ENCODE measurements around the gene SLC15A3. TPM values are rescaled to one million over a fixed set of nuclear protein-coding genes. Genes with fewer than 3 reads are reported as not detected.

The SLC15A3 gene
- total RNA-seq: 21.7 and 35.7 TPM in 2 replicates

GRCh38 chr11:60951904-60952741, at the start of gene SLC15A3:
Gene SLC15A3 (minus strand): TSS chr11:60952176. CDS start chr11:60951551, 625 bp downstream.

DNA sequence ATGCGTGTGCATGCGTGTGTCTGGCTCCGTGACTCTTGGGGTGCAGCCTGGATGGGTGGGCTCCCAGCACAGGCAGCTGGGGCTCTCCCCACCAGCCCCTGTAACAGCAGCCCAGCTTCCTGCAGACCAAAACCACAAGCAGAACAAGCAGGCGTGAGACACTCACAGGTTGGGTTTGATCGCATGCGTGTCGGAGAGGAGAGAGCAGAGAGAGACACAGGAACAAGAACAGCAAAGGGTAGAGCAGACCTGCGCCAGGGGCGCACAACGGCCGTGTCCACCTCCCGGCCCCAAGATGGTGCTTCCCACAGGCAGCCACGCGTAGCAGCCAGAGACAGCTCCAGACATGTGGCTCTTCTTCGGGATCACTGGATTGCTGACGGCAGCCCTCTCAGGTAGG, 19.5 kb upstream of the SLC15A3 start, which contains the start of gene CD6:
Gene CD6 (plus strand): TSS at position 161 of the 400 bp plus-strand sequence. CDS start 186 bp downstream, at position 347.

DNA sequence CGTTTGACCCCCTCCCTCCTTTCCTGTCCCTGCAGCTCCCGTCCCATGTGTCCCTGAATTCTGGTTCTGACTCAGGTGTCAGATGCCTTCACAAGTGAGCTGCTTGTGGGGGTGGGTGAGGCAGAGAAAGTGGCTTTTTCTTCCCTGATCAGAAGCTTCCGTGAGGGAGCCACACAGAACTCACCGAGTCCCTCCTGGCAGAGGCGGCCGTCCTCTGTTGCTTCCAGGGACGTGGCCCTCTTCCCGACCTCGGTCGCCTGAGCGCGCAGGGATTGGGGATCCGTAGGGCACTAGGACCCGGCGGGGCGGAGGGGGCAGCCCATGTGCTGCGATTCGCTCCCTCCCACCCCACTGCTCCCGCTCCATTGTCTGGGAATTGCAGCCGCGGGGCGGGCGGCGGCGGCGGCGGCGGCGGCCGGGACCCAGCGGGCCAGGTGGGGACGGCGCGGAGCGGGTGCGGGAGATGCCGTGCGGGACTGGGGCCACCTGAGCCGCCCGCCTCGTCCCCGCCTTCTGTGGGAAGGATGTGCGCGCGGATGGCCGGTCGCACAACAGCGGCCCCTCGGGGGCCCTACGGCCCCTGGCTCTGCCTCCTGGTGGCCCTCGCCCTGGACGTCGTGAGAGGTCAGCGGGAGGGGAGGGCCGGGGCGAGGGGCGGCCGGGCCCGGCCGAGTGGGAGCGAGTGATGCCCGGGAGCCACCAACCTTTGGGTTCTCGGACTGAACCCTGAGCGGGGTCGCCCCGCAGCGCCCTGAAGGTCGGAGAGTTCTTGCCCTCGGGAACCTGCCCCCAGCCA, 27.7 kb downstream of the SLC15A3 start, which contains the start of gene TMEM132A:
Gene TMEM132A (plus strand): TSS at position 351 of the 796 bp plus-strand sequence. CDS start 174 bp downstream, at position 525.

DNA sequence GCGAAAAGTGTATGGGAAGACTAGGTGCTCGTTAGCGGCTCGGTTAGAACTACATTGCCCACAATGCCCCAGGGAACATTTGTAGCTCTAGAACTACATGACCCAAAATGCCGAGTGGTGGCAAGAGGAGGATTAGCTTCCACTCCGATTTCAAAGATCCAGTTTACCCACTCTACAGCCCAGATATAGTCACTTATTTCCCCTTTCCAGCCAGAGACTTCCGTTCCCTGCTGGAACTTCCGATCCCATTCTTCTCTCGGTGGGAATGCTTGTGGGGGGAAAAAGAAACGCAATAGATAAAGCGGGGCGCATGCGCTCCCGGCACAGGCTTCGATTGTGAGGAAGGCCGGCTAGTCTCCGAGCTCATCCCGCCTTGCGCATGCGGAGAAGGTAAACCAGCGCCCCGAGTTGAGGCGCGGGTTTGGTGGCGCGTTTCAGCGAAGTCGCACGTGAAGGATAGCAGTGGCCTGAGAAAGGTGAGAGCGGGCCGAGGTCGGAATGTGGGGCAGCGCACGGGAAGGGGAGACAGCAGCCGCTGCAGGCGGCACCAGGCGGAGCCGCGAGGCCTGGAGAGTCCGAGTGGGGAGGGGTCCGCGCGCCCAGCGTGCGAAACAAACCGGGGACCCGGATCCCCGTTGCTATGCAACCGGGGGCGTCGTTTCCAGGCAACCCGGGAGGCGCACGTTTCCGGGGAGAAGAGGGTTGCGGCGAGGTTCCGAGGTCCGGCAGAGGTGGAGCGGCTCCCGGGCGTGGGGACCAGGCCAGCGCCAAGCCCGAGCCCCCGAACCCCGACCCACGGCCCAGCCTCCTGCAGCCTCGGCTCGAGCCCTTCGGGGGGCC, 38.0 kb downstream of the SLC15A3 start, which contains the start of gene TMEM109:
Gene TMEM109 (plus strand): TSS at position 366 of the 840 bp plus-strand sequence. CDS start 5,536 bp downstream, outside the sequence.

DNA sequence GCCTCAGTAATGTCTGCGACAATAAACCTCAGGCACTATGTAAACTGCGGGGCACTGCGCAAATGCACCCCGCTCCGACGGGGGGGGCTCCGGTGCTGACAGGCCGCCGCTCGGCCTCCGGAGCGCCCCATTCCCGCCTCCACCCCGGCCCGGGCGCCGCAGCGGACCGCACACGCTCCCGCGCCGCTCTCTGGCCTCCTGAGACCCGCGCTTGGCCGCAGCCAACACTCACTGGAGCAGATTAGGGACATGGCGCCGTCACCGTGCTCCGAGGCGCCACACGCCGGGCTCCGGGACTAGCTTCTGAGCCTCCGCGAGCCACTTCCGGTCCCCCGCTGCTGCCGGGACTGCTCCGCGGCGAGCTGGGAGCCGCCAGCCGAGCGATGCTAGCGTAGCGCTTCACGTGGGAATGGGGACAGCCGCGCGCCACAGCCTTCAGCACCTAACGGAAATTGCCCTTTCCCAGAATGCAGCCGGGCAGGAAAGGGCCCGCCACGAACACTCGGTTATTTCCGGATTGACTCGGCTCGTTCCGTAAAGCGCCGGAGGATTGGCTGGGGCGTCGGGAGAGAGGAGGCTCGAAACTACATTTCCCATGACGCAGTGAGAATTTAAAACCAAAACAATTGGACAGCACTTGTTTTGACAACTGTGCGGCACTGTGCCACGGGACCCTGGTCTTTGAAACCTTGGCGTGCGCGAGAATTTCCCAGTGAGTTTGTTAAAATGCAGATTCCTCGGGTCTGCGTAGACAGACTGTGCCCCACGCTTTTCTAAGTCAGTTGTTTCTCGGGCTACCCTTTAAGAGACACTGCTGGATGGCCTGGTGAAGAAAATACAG, 45.6 kb downstream of the SLC15A3 start, which contains the start of gene PRPF19:
Gene PRPF19 (minus strand): TSS at position 454 of the 841 bp plus-strand sequence. CDS start 203 bp downstream, at position 251.

Other genes with a start within 250 kb of the SLC15A3 start
- gene MS4A18, start 227.5 kb downstream of the SLC15A3 start, total RNA-seq: not detected in 2 replicates
- gene MS4A15, start 195.3 kb downstream of the SLC15A3 start, total RNA-seq: not detected in 2 replicates
- not detected in 2 replicates for gene MS4A10, start 166.8 kb downstream of the SLC15A3 start, total RNA-seq
- 51.2 and 54.3 TPM in 2 replicates for gene CCDC86, start 110.1 kb downstream of the SLC15A3 start, total RNA-seq
- not detected in 2 replicates for gene PTGDR2, start 96.2 kb downstream of the SLC15A3 start, total RNA-seq
- not detected in 2 replicates for gene ZP1, start 84.6 kb downstream of the SLC15A3 start, total RNA-seq
- 115 and 121 TPM in 2 replicates for gene PRPF19, start 45.6 kb downstream of the SLC15A3 start, total RNA-seq
- gene TMEM109, start 38.0 kb downstream of the SLC15A3 start, total RNA-seq: 198 and 201 TPM in 2 replicates
- gene TMEM132A, start 27.7 kb downstream of the SLC15A3 start, total RNA-seq: 127 and 130 TPM in 2 replicates
- not detected in 2 replicates for gene CD6, start 19.5 kb upstream of the SLC15A3 start, total RNA-seq
- not detected in 2 replicates for gene CD5, start 150.3 kb upstream of the SLC15A3 start, total RNA-seq
- 17.9 and 23.6 TPM in 2 replicates for gene VPS37C, start 209.2 kb upstream of the SLC15A3 start, total RNA-seq